Activated gamma-delta T cell (primary cell): Measurements from ENCODE around the gene MALRD1.

ENCODE experiments used
- DNase-seq: peaks from one replicate; lab custom pipeline; 2025; lab: John Stamatoyannopoulos, UW

MALRD1 gene

DNA sequence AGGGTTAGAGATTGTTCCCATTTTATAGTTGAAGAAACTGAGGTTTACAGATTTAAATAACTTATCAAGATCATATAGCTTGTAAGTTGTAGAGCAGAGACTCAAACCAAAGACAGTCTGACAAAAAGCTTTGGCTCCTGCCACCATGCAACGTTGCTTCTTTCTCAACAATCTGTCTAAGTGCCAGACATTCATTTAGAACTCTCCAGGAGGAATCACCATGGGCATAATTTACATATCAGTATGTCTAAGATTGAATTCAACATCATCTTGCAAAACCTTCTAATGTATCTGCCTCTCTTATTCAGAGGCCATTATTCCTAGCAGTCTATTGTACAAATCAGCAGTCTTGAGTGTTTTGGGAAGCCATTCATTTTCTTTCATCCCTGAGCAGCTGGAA, 604.1 kb downstream of the MALRD1 start:
- DNase-seq, result no peak

- no peak for DNase-seq
Measured at GRCh38 chr10:19653931-19654330, 605.3 kb downstream of the MALRD1 start.

GRCh38 chr10:19654576-19654975, 606.0 kb downstream of the MALRD1 start:
- no peak for DNase-seq

GRCh38 chr10:19656420-19657042, 607.9 kb downstream of the MALRD1 start:
- no peak for DNase-seq

- DNase-seq, result no peak
Measured at GRCh38 chr10:19658131-19658530, 609.5 kb downstream of the MALRD1 start.

DNA sequence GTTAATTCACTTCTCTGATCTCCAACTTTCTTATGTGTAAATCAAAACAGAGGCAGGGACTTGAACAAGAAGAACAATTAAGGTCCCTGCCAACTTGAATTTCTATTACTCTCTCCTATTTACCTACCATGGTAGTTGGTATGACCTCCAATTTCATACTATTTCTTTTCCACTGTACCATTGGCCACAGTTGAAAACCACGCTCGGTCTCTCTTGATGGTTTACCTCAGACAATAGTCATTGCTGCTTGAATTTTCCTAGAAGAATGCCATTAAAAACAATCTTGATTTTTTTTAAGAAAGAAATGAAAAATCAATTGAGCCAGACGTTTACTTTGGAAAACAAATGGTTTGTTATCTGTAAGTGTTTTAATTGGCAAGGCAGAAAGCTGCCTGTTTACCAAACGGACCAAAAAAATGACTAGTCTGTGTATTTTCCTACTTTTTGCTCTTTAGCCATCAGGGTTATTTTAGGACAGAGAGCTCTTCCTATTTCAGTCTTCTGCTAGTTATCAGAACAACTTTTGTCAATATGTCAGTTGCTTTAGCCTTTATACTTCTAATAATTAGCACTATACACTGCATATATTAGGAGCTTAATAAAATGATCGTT, 610.1 kb downstream of the MALRD1 start:
- DNase-seq, result no peak

GRCh38 chr10:19659920-19660655, 611.5 kb downstream of the MALRD1 start:
- no peak for DNase-seq

GRCh38 chr10:19663344-19663743, 614.7 kb downstream of the MALRD1 start:
- no peak for DNase-seq

GRCh38 chr10:19668116-19668515, 619.5 kb downstream of the MALRD1 start:
- no peak for DNase-seq

DNA sequence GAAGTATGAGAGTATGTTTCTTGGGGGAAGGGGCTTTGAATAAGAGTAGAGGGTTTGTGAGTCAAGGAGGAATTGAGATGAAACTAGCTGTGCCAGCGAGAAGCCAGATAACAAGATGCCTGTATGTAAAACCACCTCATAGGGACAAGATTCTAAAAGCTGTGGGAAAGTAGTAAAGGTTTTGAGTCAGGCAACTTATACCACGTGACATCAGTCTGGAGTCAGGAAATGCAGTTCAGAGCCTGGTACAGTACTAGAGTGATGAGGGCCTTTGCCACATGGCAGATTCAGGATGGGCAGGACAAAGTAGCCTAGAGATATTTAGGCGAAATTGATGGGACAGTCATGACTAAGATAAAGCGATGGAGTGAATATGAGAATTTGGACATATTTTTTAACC, 627.5 kb downstream of the MALRD1 start:
- no peak for DNase-seq

- DNase-seq, result no peak
Measured at GRCh38 chr10:19683356-19683755, 634.8 kb downstream of the MALRD1 start.

- no peak for DNase-seq
Measured at GRCh38 chr10:19683960-19684359, 635.4 kb downstream of the MALRD1 start.

GRCh38 chr10:19688344-19688743, 639.7 kb downstream of the MALRD1 start:
- no peak for DNase-seq

- no peak for DNase-seq
Measured at GRCh38 chr10:19689231-19689630, 640.6 kb downstream of the MALRD1 start.

- DNase-seq, result no peak
Measured at GRCh38 chr10:19699299-19699698, 650.7 kb downstream of the MALRD1 start.

DNA sequence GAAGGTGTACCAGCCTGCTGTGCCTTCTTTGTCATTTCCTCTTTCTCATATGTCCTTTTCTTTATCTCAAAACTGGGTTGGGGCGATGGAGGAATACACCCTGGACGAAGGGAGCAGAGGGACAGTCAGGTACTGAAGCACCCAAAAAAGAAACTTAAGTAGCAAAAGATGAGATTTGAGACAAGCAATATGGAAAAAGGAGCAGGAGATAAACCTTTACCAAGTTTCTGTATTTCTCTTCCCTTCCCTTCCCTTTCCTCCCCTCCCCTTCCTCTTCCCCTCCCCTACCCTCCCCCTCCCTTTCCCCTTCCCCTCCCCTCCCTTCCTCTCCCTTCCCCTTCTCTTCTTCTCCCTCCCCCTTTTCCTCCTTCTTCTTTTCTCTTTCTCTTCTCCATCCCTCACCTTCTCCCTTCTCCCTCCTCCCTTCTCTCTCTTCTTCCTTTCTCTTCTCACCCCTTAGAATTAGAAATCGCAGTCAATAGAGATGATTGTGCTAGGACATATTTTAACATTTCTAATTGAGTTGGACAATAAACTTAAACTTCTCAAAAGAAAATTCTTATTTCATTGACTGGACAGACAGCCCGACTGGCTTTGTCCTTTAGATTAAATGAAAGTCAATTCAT, 652.9 kb downstream of the MALRD1 start:
- DNase-seq, result no peak

DNA sequence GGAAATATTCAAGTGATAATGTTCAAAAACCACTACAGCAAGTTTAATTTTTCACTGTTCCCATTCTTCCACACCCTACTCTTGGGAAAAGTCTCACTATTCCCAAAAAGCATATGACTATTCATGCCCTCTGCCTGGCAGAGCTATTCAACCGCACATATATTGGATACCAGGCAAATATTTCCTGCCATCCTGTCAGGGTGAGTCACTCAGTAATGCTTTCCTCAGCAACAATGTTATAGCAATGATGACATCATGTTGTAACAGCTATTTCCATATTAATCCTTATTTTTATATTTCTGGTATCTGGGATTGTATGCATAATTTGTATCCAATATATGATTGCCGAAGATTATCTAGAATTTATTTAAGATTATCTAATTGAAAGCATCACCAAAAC, 653.6 kb downstream of the MALRD1 start:
- no peak for DNase-seq

DNA sequence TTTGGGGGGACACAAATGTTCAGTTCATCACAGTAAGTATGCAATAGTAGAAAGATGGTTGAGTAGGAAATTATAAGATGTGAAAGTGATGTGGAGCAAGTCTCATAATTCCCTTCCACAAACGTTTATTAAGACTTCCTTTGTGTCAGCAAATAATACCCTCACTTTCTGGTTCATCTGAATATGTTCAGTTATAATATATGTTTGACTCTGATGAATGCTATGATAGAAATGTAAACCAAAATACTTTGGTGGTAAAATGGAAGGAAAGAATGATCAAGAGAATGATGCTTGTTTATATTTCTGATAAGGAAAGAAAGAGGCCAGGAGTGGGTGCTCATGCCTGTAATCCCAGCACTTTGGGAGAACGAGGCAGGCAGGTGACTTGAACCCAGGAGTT, 655.9 kb downstream of the MALRD1 start:
- DNase-seq, result no peak

DNA sequence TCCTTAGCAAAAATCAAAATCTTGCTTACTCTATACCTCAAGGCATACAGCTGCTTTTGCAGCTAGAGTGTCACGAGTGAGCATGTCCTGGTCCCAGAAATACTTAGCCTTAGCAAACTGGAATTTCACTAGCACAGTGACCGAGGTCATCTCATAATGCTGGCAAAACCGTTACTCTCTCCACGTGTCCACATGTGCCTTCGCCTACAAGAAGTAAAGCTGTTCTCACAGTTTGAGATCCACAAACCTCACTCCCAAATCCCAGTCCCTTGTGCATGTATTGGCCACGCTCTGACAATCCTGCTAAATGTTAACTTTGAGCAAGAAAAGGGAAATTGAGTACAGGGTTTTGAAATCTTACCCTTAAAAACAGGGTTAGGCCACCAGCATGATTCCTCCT, 656.6 kb downstream of the MALRD1 start:
- DNase-seq, result no peak

DNA sequence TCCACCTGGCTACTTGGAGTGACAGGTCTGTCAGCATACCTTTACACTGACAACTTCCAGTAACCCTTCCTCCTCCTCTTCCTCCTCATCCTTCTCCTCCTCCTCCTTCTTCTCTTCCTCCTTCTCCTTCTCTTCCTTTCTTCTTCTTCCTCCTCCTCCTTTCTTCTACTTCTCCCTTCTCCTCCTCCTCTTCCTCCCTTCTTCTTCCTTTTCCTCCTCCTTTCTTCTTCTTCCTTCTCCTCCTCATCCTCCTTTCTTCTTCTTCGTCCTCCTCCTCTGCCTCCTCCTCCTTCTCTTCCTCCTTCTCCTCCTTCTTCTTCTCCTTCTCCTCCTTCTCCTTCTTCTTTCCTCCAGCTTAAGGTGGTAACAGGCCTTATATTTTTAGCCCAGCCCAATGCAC, 658.3 kb downstream of the MALRD1 start:
- DNase-seq, result no peak

- no peak for DNase-seq
Measured at GRCh38 chr10:19707376-19707775, 658.8 kb downstream of the MALRD1 start.

GRCh38 chr10:19708031-19708430, 659.4 kb downstream of the MALRD1 start:
- DNase-seq, result no peak

DNA sequence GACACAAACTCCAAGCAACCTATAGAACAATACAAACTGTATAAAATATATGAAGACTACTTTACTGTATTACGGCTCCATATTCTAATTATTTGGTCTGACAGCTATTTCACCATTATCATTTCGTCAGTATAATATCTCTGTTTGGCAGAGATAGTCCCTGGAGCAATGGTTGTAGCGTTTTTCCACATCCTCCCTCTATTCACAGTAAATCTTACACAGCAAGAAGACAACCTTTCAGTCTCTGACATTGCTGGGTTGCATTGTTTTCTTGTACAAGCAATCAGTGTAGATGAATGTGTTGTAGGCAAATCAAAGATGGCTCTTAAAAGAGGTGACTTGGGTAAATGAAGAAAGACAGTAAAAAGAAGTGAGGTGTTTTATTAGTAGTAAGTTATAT, 662.0 kb downstream of the MALRD1 start:
- DNase-seq, result no peak
